ENCODE data around the gene PZP.

The PZP gene

GRCh38 chr12:9104767-9105423 is 103.3 kb downstream of the PZP start:
- no peak overlapping the region for H2BK5ac ChIP-seq (ENCODE audit: low read length)
- no peak overlapping the region for H3K9ac ChIP-seq (ENCODE audit: low read length)
- H3K79me1 ChIP-seq (ENCODE audit: low read length): no peaks in the 10 kb centered on the region
- DNase-seq: no peak
- H2BK15ac ChIP-seq (replicated peaks; ENCODE audit: low read depth): no peak overlapping the region
- H4K5ac ChIP-seq (ENCODE audit: low read length): no peak overlapping the region
- H3K27me3 ChIP-seq (ENCODE audit: insufficient read depth, low read length, poor library complexity): no peaks in the 10 kb centered on the region
- H2AK5ac ChIP-seq (ENCODE audit: low read length): no peak overlapping the region
- no peaks in the 10 kb centered on the region for H3K79me2 ChIP-seq (ENCODE audit: control insufficient read depth, insufficient read depth, low read length)
- no peak overlapping the region for H3K23ac ChIP-seq (ENCODE audit: low read length)
- no peak overlapping the region for H3K27ac ChIP-seq (ENCODE audit: low read depth, low read length)
- no peak overlapping the region for H3K4ac ChIP-seq (ENCODE audit: low read depth, low read length)
- H2BK120ac ChIP-seq (ENCODE audit: low read depth, low read length): no peak overlapping the region
- H4K8ac ChIP-seq (ENCODE audit: low read depth, low read length): no peak overlapping the region
- no peak overlapping the region for H3K56ac ChIP-seq (ENCODE audit: low read length)
- H3K36me3 ChIP-seq (ENCODE audit: control insufficient read depth, insufficient read depth, low read length): no peaks in the 10 kb centered on the region
- no peaks in the 10 kb centered on the region for H3K4me1 ChIP-seq (ENCODE audit: control insufficient read depth, low read depth, low read length)
- no peak overlapping the region for H3K4me2 ChIP-seq (ENCODE audit: low read length)
- H3K18ac ChIP-seq (ENCODE audit: low read length): no peak overlapping the region
- no peak overlapping the region for H3K4me3 ChIP-seq (ENCODE audit: low read length)

GRCh38 chr12:9104087-9104486 is 104.1 kb downstream of the PZP start:
- Histone ChIP-seq H3K36me3 (ENCODE audit: control insufficient read depth, insufficient read depth, low read length) (no peaks in the 10 kb centered on the region), H3K56ac (ENCODE audit: low read length) (no peak overlapping the region), H2BK5ac (ENCODE audit: low read length) (no peak overlapping the region), H3K79me1 (ENCODE audit: low read length) (no peaks in the 10 kb centered on the region), H2AK5ac (ENCODE audit: low read length) (no peak overlapping the region), H3K4ac (ENCODE audit: low read depth, low read length) (no peak overlapping the region), H3K79me2 (ENCODE audit: control insufficient read depth, insufficient read depth, low read length) (no peaks in the 10 kb centered on the region), H3K27ac (ENCODE audit: low read depth, low read length) (no peak overlapping the region), H4K8ac (ENCODE audit: low read depth, low read length) (no peak overlapping the region), H4K5ac (ENCODE audit: low read length) (no peak overlapping the region), H3K9ac (ENCODE audit: low read length) (no peak overlapping the region), H3K27me3 (ENCODE audit: insufficient read depth, low read length, poor library complexity) (no peaks in the 10 kb centered on the region), H2BK120ac (ENCODE audit: low read depth, low read length) (no peak overlapping the region), H3K18ac (ENCODE audit: low read length) (no peak overlapping the region), H3K4me2 (ENCODE audit: low read length) (no peak overlapping the region), H3K4me3 (ENCODE audit: low read length) (no peak overlapping the region), H2BK15ac (replicated peaks; ENCODE audit: low read depth) (no peak overlapping the region), H3K4me1 (ENCODE audit: control insufficient read depth, low read depth, low read length) (no peaks in the 10 kb centered on the region), H3K23ac (ENCODE audit: low read length) (no peak overlapping the region)
- no peak for DNase-seq
- WGBS (ENCODE audit: extremely low coverage, insufficient coverage, low lambda C conversion rate): no CpG with 5 or more reads among the region's 4 CpGs

GRCh38 chr12:9103050-9103849 is 104.9 kb downstream of the PZP start:
- WGBS (ENCODE audit: extremely low coverage, insufficient coverage, low lambda C conversion rate): no CpG with 5 or more reads among the region's 4 CpGs
- Histone ChIP-seq H2BK5ac (ENCODE audit: low read length) (no peak overlapping the region), H3K79me2 (ENCODE audit: control insufficient read depth, insufficient read depth, low read length) (no peaks in the 10 kb centered on the region), H4K5ac (ENCODE audit: low read length) (no peak overlapping the region), H3K79me1 (ENCODE audit: low read length) (no peaks in the 10 kb centered on the region), H3K4me2 (ENCODE audit: low read length) (no peak overlapping the region), H3K27ac (ENCODE audit: low read depth, low read length) (no peak overlapping the region), H3K27me3 (ENCODE audit: insufficient read depth, low read length, poor library complexity) (no peaks in the 10 kb centered on the region), H3K36me3 (ENCODE audit: control insufficient read depth, insufficient read depth, low read length) (no peaks in the 10 kb centered on the region), H4K8ac (ENCODE audit: low read depth, low read length) (no peak overlapping the region), H3K18ac (ENCODE audit: low read length) (no peak overlapping the region), H3K4me1 (ENCODE audit: control insufficient read depth, low read depth, low read length) (no peaks in the 10 kb centered on the region), H2AK5ac (ENCODE audit: low read length) (no peak overlapping the region), H3K23ac (ENCODE audit: low read length) (no peak overlapping the region), H2BK15ac (replicated peaks; ENCODE audit: low read depth) (no peak overlapping the region), H2BK120ac (ENCODE audit: low read depth, low read length) (no peak overlapping the region), H3K9ac (ENCODE audit: low read length) (no peak overlapping the region), H3K4me3 (ENCODE audit: low read length) (no peak overlapping the region), H3K4ac (ENCODE audit: low read depth, low read length) (no peak overlapping the region), H3K56ac (ENCODE audit: low read length) (no peak overlapping the region)
- no peak for DNase-seq

- H3K27ac ChIP-seq (ENCODE audit: low read depth, low read length): no peak overlapping the region
- no peak overlapping the region for H3K23ac ChIP-seq (ENCODE audit: low read length)
- no CpG with 5 or more reads among the region's 8 CpGs for WGBS (ENCODE audit: extremely low coverage, insufficient coverage, low lambda C conversion rate)
- H3K9ac ChIP-seq (ENCODE audit: low read length): no peak overlapping the region
- H3K4me1 ChIP-seq (ENCODE audit: control insufficient read depth, low read depth, low read length): no peaks in the 10 kb centered on the region
- H3K4ac ChIP-seq (ENCODE audit: low read depth, low read length): no peak overlapping the region
- H2BK120ac ChIP-seq (ENCODE audit: low read depth, low read length): no peak overlapping the region
- no peak overlapping the region for H2BK5ac ChIP-seq (ENCODE audit: low read length)
- no peak overlapping the region for H4K8ac ChIP-seq (ENCODE audit: low read depth, low read length)
- H3K4me3 ChIP-seq (ENCODE audit: low read length): no peak overlapping the region
- no peaks in the 10 kb centered on the region for H3K79me2 ChIP-seq (ENCODE audit: control insufficient read depth, insufficient read depth, low read length)
- no peak overlapping the region for H3K56ac ChIP-seq (ENCODE audit: low read length)
- H3K18ac ChIP-seq (ENCODE audit: low read length): no peak overlapping the region
- no peaks in the 10 kb centered on the region for H3K36me3 ChIP-seq (ENCODE audit: control insufficient read depth, insufficient read depth, low read length)
- no peaks in the 10 kb centered on the region for H3K79me1 ChIP-seq (ENCODE audit: low read length)
- H2BK15ac ChIP-seq (replicated peaks; ENCODE audit: low read depth): no peak overlapping the region
- H2AK5ac ChIP-seq (ENCODE audit: low read length): no peak overlapping the region
- no peak for DNase-seq
- no peak overlapping the region for H3K4me2 ChIP-seq (ENCODE audit: low read length)
- no peaks in the 10 kb centered on the region for H3K27me3 ChIP-seq (ENCODE audit: insufficient read depth, low read length, poor library complexity)
- H4K5ac ChIP-seq (ENCODE audit: low read length): no peak overlapping the region
Observed at GRCh38 chr12:9101018-9101687, 107.0 kb downstream of the PZP start.

DNA sequence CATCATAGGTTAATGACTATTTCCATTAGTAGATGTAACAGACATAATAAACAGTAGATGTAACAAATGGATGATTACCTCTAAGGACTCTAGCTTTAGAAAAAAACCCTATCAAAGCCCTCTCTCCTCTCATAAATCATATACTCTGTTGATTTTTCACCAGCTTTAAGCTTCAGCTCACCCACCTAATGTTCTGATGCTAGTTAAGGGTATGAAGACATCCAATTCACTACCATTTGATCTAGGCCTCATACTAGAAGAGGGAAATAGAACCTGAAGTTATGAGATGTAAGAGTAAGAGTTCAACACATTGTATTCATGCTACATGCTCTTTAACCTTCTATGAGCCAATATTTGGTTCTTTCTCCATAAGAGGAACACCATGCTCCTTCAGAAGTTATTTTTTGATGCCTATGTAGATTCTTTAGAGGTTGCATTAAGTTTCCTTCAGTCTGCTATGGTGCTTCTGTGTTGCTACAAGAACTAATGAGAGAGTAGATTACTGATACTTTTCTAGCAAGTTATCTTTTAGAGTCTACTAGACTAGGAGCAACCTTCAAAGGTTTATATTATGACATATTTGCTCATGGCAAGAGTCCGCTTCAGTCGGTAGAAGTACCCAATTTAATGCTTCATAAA is 108.5 kb downstream of the PZP start:
- Histone ChIP-seq H3K18ac (ENCODE audit: low read length) (no peak overlapping the region), H3K4me2 (ENCODE audit: low read length) (no peak overlapping the region), H3K79me1 (ENCODE audit: low read length) (no peaks in the 10 kb centered on the region), H2BK5ac (ENCODE audit: low read length) (no peak overlapping the region), H3K4ac (ENCODE audit: low read depth, low read length) (no peak overlapping the region), H4K5ac (ENCODE audit: low read length) (no peak overlapping the region), H3K27ac (ENCODE audit: low read depth, low read length) (no peak overlapping the region), H4K8ac (ENCODE audit: low read depth, low read length) (no peak overlapping the region), H3K36me3 (ENCODE audit: control insufficient read depth, insufficient read depth, low read length) (no peaks in the 10 kb centered on the region), H2AK5ac (ENCODE audit: low read length) (no peak overlapping the region), H2BK120ac (ENCODE audit: low read depth, low read length) (no peak overlapping the region), H2BK15ac (replicated peaks; ENCODE audit: low read depth) (no peak overlapping the region), H3K4me1 (ENCODE audit: control insufficient read depth, low read depth, low read length) (no peaks in the 10 kb centered on the region), H3K27me3 (ENCODE audit: insufficient read depth, low read length, poor library complexity) (no peaks in the 10 kb centered on the region), H3K4me3 (ENCODE audit: low read length) (no peak overlapping the region), H3K23ac (ENCODE audit: low read length) (no peak overlapping the region), H3K56ac (ENCODE audit: low read length) (no peak overlapping the region), H3K9ac (ENCODE audit: low read length) (no peak overlapping the region), H3K79me2 (ENCODE audit: control insufficient read depth, insufficient read depth, low read length) (no peaks in the 10 kb centered on the region)
- WGBS (ENCODE audit: extremely low coverage, insufficient coverage, low lambda C conversion rate): no CpG with 5 or more reads among the region's 2 CpGs
- no peak for DNase-seq
